MCF 10A (cell line): ENCODE results near the gene LARP1. TPM values are rescaled to one million over a fixed set of nuclear protein-coding genes. Genes with fewer than 3 reads are reported as not detected.

Experiments
- BruUV-seq: library from RNA; stranded (reverse); fragments of 400-500 nt; replicated peaks from 2 replicates; lab custom pipeline; 2021; lab: Mats Ljungman, UMichigan
- CTCF ChIA-PET: fragments of 300-600 bp; sonication (Branson Sonifier 250); formaldehyde crosslinking; extraction: SDS; loops from one replicate; lab custom pipeline; 2021; ENCODE audit warnings: antibody characterized with exemption, inconsistent platforms; lab: Yijun Ruan, JAX
- POLR2A ChIA-PET: fragments of 300-600, 350-650 bp; sonication (Branson Sonifier 250); formaldehyde crosslinking; extraction: SDS; loops from one replicate; lab custom pipeline; 2020; ENCODE audit warnings: antibody characterized with exemption, inconsistent platforms; lab: Yijun Ruan, JAX
- DNase-seq: peaks from one replicate; pipeline ENCODE4 v3.0.0-alpha.2; 2018; ENCODE audit not compliant: unreplicated experiment
- H3K27ac Mint-ChIP-seq: one replicate; pipeline ENCODE4 v1.8.0; 2022; ENCODE audit warnings: mild to moderate bottlenecking, low read depth, mixed read lengths; ENCODE audit not compliant: unreplicated experiment
- H3K27me3 Mint-ChIP-seq: one replicate; pipeline ENCODE4 v1.8.0; 2022; ENCODE audit warnings: mixed read lengths; ENCODE audit not compliant: insufficient read depth, unreplicated experiment
- H3K36me3 Mint-ChIP-seq: one replicate; pipeline ENCODE4 v1.8.0; 2022; ENCODE audit warnings: mild to moderate bottlenecking, moderate library complexity, mixed read lengths; ENCODE audit not compliant: insufficient read depth, unreplicated experiment
- H3K4me1 Mint-ChIP-seq: one replicate; pipeline ENCODE4 v1.8.0; 2022; ENCODE audit warnings: mixed read lengths; ENCODE audit not compliant: insufficient read depth, unreplicated experiment
- H3K4me3 Mint-ChIP-seq: one replicate; pipeline ENCODE4 v1.8.0; 2022; ENCODE audit warnings: mild to moderate bottlenecking, moderate library complexity, mixed read lengths; ENCODE audit not compliant: unreplicated experiment
- H3K9me3 Mint-ChIP-seq: one replicate; pipeline ENCODE4 v1.8.0; 2022; ENCODE audit warnings: mixed read lengths; ENCODE audit not compliant: unreplicated experiment
- CTCF ChIP-seq: fragments of 200-600 bp; IDR thresholded peaks from one replicate; pipeline ENCODE4 v1.8.0; 2022; ENCODE audit warnings: antibody characterized with exemption, mild to moderate bottlenecking; ENCODE audit not compliant: unreplicated experiment
- intact Hi-C: fragments of 100-400 bp; cut with micrococcal nuclease; formaldehyde crosslinking; loops from 2 replicates; pipeline ENCODE4 v1.14.1; 2022
- microRNA-seq: library from miRNA; unstranded; fragments of <30 nt; microRNA quantifications from one replicate; pipeline ENCODE4 v1.2.0, GENCODE V29; 2022
- total RNA-seq: library from RNA; stranded (reverse); gene quantifications from 2 replicates; pipeline ENCODE4 v1.2.3, GENCODE V29; 2022

The LARP1 gene
- total RNA-seq, 1 experiment from 2014 or later, result 340 TPM

GRCh38 chr5:154865466-154866184 lies 110.4 kb downstream of the LARP1 start:
- CTCF ChIA-PET, result interaction anchor here (0.8 to 1.2 kb wide), 2 partner anchors 44 to 223 kb away, joined by 3 read pairs; no protein-coding TSS in a partner anchor
- no TSS peak for BruUV-seq
- peak; percentile 44 for DNase-seq
- H3K4me1 Mint-ChIP-seq, result peaks cover 29% of the 10 kb centered on the region
- no peak for TF ChIP-seq CTCF
- H3K4me3 Mint-ChIP-seq, result no peak overlapping the region
- peak overlapping the region; percentile 19 for H3K27ac Mint-ChIP-seq
- intact Hi-C loops, result no loop called here
- POLR2A ChIA-PET, result interaction anchor here (1.5 kb wide), 1 partner anchor 20 kb away, joined by 3 read pairs; no protein-coding TSS in a partner anchor
- H3K36me3 Mint-ChIP-seq, result peaks cover 85% of the 10 kb centered on the region
- no peaks in the 10 kb centered on the region for H3K27me3 Mint-ChIP-seq
- H3K9me3 Mint-ChIP-seq, result no peaks in the 10 kb centered on the region

GRCh38 chr5:154866841-154867240 lies 111.7 kb downstream of the LARP1 start:
- CTCF ChIA-PET, result interaction anchor here (1.0 kb wide), 1 partner anchor 16 kb away, joined by 3 read pairs; the partner anchor contains the start of gene FAXDC2
- H3K4me1 Mint-ChIP-seq, result peaks cover 24% of the 10 kb centered on the region
- BruUV-seq, result no TSS peak
- no peak overlapping the region for H3K27ac Mint-ChIP-seq
- H3K9me3 Mint-ChIP-seq, result no peaks in the 10 kb centered on the region
- no peak overlapping the region for H3K4me3 Mint-ChIP-seq
- H3K27me3 Mint-ChIP-seq, result no peaks in the 10 kb centered on the region
- peaks cover 97% of the 10 kb centered on the region for H3K36me3 Mint-ChIP-seq
- POLR2A ChIA-PET, result interaction anchor here (0.8 to 2.3 kb wide), 9 partner anchors 8 to 217 kb away, joined by 3 to 10 read pairs (median 4); partner anchors contain the start of genes CNOT8 and GEMIN5
- no peak for DNase-seq
- intact Hi-C loops, result no loop called here
- no peak for TF ChIP-seq CTCF

Small RNA genes within 50 kb of the gene (microRNA-seq; reads per million reads assigned to microRNA genes)
- gene MIR378H, result not detected

Other genes starting within 250 kb of the LARP1 start
- 0.79 and 2.1 TPM in 2 replicates for gene FAXDC2, start 95.2 kb downstream of the LARP1 start, total RNA-seq
- 52.3 and 60.5 TPM in 2 replicates for gene CNOT8, start 103.2 kb downstream of the LARP1 start, total RNA-seq
- gene GEMIN5, start 182.8 kb downstream of the LARP1 start, total RNA-seq, result 25.1 and 34.5 TPM in 2 replicates
- gene MRPL22, start 185.7 kb downstream of the LARP1 start, total RNA-seq, result 123 and 127 TPM in 2 replicates